GM04503 (cell line): ENCODE measurements around the gene KRTAP5-11.
"Not testable (repeated sequence)": the region's sequence is repeated elsewhere in the genome, so short reads cannot be mapped to it uniquely, and the experiment has no call there.

ENCODE experiments used
- DNase-seq: peaks from one replicate; pipeline ENCODE4 v3.0.0-alpha.2; 2012; ENCODE audit warnings: low read depth

The KRTAP5-11 gene

GRCh38 chr11:71582309-71582895 lies at the start of gene KRTAP5-11:
Gene KRTAP5-11, minus strand, starts transcription at chr11:71582875. Its CDS starts 38 bp downstream, at chr11:71582837.
- DNase-seq = no peak

DNA sequence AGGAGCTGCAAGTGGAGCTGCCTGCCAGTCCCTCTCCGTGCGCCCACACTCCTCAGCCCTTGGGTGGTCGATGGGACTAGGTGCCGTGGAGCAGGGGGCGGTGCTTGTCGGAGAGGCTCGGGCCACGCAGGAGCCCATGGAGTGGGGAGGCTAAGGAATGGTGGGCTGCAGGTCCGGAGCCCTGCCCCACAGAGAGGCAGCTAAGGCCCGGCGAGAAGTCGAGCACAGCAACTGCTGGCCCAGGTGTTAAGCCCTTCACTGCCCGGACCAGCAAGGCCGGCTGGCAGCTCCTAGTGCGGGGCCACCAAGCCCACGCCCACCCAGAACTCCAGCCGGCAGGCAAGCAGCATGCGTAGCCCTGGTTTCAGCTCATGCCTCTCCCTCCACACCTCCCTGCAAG lies 48.9 kb upstream of the KRTAP5-11 start:
- not testable (repeated sequence) for DNase-seq

DNA sequence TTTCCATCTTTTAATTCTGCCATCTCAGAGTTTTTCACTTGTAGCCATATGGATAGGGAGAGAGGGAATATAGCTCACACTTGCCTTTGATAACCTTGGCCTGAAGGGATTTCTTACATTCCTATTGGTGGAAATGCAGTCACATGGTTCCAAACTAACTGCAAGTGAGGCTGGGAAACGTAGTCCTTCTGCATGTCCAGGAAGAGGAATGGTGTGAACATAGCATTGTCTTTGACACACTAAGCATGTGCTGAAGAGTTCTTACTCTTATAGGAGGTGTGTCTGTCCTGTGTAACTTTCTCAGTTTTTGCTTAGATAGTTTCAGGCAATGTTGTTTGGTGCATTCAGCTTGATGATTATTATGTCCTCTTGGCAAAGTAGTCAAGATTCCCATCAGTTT lies 47.4 kb upstream of the KRTAP5-11 start:
- DNase-seq = not testable (repeated sequence)

GRCh38 chr11:71628943-71629342 lies 46.3 kb upstream of the KRTAP5-11 start:
- DNase-seq = not testable (repeated sequence)

GRCh38 chr11:71623226-71623625 lies 40.6 kb upstream of the KRTAP5-11 start:
- not testable (repeated sequence) for DNase-seq

GRCh38 chr11:71622561-71622960 lies 39.9 kb upstream of the KRTAP5-11 start:
- DNase-seq = not testable (repeated sequence)

DNA sequence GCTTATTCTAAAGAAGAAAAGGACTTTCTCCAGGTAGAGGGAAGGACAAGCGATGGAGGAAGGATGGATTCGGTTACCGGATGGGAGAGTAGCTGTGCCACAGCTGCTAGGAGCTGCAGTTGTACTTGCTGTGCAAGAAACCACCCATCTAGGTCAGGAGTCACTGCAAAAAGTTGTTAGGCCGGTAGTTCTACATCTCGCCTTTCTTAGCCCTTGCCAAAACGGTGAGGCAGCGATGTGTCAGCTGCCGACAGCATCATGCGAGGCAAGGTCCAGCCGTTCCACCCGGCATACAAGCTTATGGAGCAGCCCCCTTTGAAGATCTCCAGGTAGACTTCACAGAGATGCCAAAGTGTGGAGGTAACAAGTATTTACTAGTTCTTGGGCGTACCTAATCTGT lies 32.3 kb upstream of the KRTAP5-11 start:
- not testable (repeated sequence) for DNase-seq

DNA sequence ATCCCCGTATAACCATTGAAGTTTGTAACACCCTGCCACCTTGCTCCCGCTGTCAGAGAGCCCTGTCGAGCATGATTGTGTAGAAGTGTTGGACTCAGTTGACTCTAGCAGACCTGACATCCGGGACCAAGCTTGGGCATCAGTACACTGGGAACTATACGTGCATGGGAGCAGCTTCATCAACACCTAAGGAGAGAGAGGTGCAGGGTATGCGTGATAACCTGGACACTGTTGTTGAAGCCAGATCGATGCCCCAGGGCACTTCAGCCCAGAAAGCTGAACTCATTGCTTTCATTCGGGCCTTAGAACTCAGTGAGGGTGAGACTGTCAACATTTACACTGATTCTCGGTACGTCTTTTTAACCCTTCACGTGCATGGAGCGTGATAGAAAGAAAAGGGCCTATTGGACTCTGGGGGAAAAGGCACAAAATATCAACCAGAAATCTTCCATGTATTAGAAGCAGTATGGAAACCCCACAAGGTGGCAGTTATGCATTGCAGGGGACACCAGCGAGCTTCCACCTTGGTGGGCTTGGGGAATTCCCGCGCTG lies 31.8 kb upstream of the KRTAP5-11 start:
- not testable (repeated sequence) for DNase-seq

DNA sequence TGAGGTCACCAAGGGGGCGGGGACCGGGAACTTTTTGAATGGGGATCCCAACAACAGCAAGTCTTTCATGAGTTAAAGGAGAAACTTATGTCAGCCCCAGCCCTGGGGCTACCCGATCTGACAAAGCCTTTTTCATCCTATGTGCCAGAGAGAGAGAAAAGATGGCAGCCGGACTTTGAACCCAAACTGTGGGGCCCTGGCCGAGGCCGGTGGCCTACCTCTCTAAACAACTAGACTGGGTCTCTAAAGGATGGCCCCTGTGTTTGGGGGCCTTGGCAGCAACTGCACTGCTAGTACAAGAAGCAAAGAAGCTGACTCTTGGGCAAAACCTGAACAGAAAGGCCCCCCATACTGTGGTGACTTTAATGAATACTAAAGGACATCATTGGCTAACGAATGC lies 31.3 kb upstream of the KRTAP5-11 start:
- not testable (repeated sequence) for DNase-seq

GRCh38 chr11:71611218-71611910 lies 28.7 kb upstream of the KRTAP5-11 start:
- DNase-seq = not testable (repeated sequence)

DNA sequence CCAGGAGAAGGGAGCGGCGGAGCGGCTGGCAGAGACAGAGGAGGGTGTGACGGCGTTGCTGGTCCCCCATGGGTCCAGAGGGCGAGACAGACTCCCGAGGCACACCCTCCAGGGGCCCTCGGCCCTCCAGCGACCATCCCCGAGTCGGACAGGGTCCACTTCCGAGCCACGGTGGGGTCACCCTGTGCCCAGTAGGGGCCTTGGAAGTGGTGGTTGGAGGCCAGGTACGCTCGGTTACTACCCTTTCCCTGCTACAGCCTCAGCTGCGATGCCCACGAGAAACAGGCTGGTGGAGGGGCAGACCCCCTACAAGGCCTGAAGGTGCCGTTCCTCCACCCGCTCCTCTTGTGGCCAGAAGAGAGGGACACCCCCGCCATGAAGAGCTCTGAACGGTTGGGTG lies 25.6 kb upstream of the KRTAP5-11 start:
- not testable (repeated sequence) for DNase-seq

DNA sequence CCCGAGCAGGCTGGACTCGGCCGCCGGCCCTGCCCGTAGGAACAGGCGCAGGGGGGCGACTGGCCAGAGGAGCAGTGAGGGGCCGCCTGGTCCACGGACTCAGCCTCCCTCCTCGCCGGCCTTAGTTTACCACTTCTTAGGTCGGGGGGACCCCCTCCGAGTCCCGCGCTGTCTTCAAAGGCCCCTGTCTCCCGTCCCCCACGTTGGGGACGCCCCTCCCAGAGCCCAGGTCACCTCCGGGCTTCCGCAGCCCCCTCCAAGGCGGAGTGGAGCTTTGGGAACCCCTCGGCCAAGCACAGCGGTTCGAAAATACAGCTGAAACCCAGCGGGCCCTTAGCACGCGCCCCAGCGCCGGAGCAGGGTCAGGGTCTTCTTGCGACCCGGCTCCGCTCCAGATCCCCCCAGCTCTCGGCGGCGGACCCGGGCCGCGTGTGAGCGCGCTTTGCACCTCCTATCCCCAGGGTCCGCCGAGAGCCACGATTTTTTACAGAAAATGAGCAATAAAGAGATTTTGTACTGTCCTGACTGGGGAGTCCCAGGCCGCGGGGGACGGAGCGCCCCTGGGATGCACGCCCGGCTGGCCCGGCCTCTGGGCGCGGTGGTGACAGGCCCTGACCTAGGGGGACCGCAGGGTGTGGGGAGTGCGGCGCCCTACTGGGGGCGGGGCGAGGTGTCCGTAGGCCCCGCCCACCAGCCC lies 25.0 kb upstream of the KRTAP5-11 start:
- not testable (repeated sequence) for DNase-seq

- not testable (repeated sequence) for DNase-seq
These were observed 24.3 kb upstream of the KRTAP5-11 start for GRCh38 chr11:71606853-71607519.

DNA sequence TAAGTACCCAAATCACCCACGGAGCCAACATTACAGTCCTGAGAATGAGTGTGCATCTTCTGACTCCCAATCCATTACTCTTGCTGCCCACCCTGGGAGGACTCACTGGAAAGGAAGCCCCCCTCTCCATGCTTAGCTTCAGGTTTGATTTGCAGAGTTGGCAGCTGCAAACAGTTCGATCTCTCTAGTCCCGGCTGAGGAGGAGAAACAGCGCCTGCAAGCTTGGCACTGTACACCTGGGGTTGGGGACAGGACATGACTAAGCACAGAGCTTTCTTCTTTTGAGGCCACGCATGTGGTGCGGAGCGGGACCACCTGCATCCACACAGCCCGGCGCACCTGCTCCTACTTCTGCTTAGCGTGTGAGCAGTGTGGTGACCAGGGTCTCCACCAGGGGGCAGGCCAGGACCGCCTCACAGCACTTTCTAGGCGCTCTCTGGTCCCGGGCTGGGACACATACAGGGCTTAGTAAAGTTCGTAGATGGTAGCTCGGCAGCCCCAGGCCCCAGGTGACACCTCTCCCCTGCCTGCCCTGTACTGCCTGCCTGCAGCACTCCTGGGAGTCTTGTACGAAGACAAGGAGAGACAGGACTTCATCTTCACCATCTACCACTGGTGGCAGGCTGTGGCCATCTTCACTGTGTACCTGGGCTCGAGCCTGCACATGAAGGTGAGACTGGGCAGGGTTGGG lies 22.3 kb upstream of the KRTAP5-11 start:
- DNase-seq = not testable (repeated sequence)

DNA sequence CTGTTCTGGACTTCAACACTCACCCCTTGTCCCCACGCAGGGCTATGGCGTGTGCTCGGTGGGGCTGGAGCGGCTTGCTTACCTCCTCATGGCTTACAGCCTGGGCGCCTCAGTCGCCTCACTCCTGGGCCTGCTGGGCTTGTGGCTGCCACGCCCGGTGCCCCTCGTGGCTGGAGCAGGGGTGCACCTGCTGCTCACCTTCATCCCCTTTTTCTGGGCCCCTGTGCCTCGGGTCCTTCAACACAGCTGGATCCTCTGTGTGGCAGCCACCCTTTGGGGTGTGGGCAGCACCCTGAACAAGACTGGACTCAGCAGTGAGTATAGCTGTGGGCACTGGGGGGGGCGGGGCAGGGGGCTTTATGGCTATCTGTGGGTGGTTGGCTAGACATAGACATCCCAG lies 20.5 kb upstream of the KRTAP5-11 start:
- DNase-seq = not testable (repeated sequence)

DNA sequence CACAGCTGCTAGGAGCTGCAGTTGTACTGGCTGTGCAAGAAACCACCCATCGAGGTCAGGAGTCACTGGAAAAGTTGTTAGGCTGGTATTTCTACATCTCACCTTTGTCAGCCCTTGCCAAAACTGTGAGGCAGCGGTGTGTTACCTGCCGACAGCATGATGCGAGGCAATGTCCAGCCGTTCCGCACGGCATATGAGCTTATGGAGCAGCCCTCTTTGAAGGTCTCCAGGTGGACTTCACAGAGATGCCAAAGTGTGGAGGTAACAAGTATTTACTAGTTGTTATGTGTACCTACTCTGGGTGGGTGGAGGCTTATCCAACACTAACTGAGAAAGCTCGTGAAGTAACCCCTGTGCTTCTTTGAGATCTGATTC lies 6.9 kb upstream of the KRTAP5-11 start:
- not testable (repeated sequence) for DNase-seq

DNA sequence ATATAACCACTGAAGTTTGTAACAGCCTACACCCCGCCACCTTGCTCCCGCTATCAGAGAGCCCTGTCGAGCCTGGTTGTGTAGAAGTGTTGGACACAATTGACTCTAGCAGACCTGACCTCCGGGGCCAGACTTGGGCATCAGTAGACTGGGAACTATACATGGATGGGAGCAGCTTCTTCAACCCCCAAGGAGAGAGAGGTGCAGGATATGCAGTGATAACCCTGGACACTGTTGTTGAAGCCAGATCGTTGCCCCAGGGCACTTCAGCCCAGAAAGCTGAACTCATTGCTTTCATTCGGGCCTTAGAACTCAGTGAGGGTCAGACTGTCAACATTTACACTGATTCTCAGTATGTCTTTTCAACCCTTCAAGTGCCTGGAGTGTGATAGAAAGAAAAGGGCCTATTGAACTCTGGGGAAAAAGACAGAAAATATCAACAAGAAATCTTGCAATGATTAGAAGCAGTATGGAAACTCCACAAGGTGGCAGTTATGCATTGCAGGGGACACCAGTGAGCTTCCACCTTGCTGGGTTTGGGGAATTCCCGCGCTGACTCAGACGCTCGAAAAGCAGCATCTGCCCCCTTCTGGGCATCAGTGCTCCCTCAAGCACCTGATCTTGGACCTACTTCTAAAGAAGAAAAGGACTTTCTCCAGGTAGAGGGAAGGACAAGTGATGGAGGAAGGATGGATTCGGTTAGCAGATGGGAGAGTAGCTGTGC lies 6.3 kb upstream of the KRTAP5-11 start:
- not testable (repeated sequence) for DNase-seq

GRCh38 chr11:71588314-71588713 lies 5.6 kb upstream of the KRTAP5-11 start:
- not testable (repeated sequence) for DNase-seq

DNA sequence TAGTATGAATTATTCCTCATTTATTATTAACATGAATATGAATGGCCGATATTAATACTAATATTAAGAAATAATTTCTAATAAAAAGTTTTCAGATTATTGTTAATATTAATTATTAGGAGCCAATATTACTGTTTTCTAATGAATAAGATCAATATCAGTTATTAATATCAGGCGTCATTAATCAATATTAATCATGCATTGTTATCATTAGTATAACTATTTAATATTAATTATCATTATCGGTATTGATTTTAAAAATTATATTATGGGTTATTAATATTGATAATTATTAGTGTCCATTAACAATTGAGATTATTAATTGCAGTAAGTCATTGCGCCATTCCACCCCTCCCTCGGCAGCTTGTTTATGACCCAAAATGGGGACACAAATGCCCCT lies 3.0 kb upstream of the KRTAP5-11 start:
- not testable (repeated sequence) for DNase-seq

GRCh38 chr11:71582969-71583368 lies 294 bp upstream of the KRTAP5-11 start:
- DNase-seq = not testable (repeated sequence)

DNA sequence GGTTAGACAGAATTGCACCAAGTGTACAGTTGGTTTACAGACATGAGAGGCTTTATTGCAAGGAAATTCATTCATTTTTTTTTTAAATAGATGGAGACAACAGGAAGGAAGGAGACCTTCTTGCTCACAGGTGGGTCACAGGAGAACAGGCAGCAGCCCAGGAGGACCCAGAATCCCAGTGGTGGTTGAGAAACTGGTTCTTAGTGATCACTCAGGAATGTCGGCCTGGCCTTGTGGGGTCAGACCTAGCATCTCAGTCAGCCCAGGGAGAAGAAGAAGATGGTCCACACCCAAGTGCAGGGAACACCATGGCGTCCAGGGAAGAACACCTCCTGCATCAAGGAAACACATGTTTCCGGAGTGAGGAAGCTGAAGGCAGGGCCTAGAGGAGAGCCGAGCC lies 849 bp downstream of the KRTAP5-11 start:
- no peak for DNase-seq
